Posterior cingulate gyrus (tissue), 11 donors: ENCODE measurements around the gene ASCC3.

Source experiments
- DNase-seq, 10 donors: peaks; one replicate each; pipeline versions ENCODE4 v3.0.0 to v3.0.0-alpha.2; 2020 to 2021; ENCODE audit warnings: mixed read lengths in 3 of 10
- intact Hi-C: fragments of 100-400 bp; cut with DNase I; formaldehyde crosslinking; loops from one replicate; pipeline ENCODE4 v1.15.1; 2023

ASCC3 gene

DNA sequence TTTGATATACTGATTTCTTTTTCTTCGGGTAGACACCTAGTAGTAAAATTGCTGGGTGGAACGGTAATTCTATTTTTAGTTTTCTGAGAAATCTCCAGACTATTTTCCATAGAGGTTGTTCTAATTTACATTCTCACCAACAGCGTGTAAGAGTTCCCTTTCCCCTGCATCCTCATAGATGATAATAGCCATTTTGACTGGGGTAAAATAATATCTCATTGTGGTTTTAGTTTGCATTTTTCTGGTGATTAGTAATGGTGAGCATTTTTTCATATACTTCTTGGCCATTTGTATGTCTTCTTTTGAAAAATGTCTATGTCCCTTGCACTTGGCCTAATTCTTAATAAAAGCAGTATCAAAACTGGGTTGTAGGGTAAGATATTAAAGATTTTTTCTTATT, 267.5 kb downstream of the ASCC3 start:
- no peak for DNase-seq
- intact Hi-C loops: no loop called here

GRCh38 chr6:100612094-100612493, 269.0 kb downstream of the ASCC3 start:
- DNase-seq: no peak
- intact Hi-C loops: no loop called here

- DNase-seq: no peak
- intact Hi-C loops: no loop called here
These were observed 281.9 kb downstream of the ASCC3 start for GRCh38 chr6:100599088-100599770.

DNA sequence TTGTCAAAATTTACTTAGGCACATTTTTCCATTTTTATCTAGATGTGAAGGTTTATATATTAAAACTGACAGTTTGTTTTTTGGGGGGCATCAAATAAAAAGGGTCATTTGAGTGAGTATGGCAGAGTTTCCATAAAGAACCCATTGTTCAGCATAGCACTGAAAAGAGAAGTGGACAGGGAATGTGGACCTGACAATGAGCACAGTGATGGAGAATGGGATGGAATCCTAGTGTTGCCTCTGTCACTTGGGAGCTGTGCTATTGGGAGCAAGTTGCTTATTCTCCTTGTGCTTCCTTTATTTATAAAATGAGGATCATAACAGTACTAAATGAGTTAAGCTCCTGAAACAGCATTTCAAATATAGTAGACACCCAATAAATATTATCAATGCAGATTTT, 285.7 kb downstream of the ASCC3 start:
- DNase-seq: no peak
- intact Hi-C loops: no loop called here

- DNase-seq: no peak
- intact Hi-C loops: no loop called here
These were observed 287.6 kb downstream of the ASCC3 start for GRCh38 chr6:100593522-100593921.

- intact Hi-C loops: no loop called here
- no peak for DNase-seq
These were observed 288.2 kb downstream of the ASCC3 start for GRCh38 chr6:100592929-100593328.

DNA sequence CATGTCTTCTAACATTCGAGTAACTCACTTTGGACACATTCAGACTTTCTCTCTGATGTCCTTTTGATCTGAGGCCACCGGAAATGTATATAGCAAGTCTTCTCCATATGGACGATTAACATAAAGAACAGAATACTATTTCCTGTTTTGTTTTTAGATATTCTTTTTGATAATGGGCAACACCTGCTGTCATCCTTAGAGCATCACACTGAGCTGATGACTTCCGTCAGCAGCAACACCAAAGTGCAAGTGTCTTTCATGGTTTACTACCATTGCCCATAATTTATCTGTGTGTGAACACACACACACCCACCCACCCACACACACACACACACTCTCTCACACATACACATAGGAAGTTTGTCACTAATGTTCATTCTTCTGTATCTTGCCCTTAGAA, 303.7 kb downstream of the ASCC3 start:
- no peak for DNase-seq
- intact Hi-C loops: no loop called here

DNA sequence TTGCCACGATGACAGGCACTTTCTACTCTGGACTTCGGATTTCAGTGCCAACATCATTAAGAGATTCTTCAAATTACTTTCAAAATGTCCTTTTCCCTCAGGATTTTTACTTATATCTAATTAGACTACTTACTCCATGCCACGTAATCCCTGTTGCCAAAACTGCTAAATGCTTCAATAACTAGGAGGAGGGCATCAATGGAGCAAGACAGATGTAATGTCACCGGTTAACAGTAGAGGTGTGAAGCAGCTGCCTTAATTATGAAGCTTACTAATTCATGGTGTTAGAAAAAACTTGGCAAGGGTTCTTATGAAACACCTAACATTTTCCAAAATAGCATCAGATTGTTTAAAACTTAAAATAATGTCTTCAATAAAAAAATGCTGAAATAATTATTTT, 305.2 kb downstream of the ASCC3 start:
- intact Hi-C loops: no loop called here
- DNase-seq: no peak

DNA sequence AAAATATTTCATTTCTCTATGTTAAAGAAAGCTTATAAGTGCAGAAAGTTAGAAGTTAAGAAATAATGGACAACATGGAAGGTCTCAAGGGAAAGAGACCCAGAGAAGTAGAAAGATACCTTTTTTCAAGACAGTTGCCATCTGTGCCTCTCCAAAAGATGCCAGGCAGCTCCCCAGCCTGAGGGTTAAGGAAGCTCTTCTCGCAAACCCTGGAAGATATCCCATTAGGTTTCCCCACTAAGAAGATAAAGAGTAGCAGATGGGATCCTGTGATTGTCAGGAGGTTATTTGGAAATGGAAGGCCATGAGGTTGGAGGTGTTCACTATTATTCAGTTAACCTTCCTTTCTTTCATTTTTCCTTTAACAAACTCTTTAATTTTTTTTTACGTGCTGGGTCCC, 306.3 kb downstream of the ASCC3 start:
- no peak for DNase-seq
- intact Hi-C loops: no loop called here

DNA sequence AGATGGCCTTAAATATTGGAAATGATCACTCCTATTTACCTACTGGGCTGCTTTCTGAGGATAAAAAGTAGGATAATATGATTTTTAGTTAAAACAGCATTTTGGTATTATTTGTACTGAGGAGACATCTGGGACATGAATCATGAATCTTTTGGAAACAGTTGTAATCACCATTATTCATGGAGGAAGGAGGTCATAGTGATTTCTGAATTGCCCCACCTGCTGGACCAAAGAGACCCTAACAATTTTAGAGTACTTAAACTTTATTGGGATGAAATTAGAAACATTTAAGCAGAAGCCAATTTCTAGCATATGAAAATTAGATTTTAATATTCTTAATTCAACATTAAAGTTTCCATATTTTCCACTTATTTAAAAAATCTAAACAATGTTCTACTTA, 308.0 kb downstream of the ASCC3 start:
- intact Hi-C loops: no loop called here
- no peak for DNase-seq

DNA sequence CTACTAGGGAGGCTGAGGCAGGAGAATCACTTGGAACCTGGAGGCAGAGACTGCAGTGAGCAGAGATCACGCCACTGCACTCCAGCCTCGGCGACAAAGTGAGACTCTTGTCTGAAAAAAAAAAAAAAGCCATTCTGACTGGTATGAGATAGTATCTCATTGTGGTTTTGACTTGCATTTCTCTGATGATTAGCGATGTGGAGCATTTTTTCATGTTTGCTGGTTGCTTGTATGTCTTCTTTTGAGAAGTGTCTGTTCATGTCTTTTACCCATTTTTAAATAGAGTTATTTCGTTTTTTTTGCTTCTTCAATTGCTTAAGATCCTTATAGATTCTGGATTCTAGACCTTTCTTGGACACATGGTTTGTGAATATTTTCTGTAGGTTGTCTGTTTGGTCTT, 312.9 kb downstream of the ASCC3 start:
- no peak for DNase-seq

GRCh38 chr6:100566563-100566962, 314.6 kb downstream of the ASCC3 start:
- no peak for DNase-seq
- intact Hi-C loops: no loop called here

More for the DNA sequence above, 312.9 kb downstream of the ASCC3 start:
- intact Hi-C loops: no loop called here

DNA sequence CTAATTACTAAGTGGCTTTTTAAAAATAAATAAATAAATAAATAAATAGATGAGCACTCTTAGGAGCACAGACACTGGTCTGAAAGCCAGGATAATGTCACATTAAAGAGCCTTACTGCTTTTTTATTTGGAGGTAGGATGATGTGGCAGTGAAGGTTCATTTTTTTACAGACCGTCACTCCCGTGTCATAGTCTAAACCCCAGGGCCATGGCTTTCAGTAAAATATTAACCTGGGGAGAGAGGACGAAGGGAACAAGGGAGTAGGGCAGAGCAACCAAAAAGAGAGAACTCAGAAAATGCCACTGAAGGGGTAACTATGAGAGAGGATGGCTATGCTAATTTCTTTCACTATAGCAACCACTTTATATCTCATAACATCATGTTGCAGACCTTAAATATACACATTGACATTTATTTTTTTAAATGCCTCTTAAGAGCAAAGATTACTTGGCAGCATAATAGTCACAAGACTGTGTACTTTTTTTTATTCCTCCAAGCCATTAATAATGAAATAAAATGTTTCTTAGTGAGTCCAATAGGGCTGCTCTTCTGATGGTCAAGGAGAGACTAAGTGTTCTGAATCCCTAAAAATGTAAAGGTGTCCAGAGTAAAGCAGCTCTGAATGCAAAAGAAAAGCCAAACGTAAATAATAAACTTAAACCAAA, 315.6 kb downstream of the ASCC3 start:
- no peak for DNase-seq
- intact Hi-C loops: no loop called here

- DNase-seq: no peak
These were observed 321.3 kb downstream of the ASCC3 start for GRCh38 chr6:100559859-100560258.

GRCh38 chr6:100554228-100554627, 326.9 kb downstream of the ASCC3 start:
- intact Hi-C loops: no loop called here
- DNase-seq: no peak

More at GRCh38 chr6:100559859-100560258, 321.3 kb downstream of the ASCC3 start:
- intact Hi-C loops: no loop called here

GRCh38 chr6:100553243-100553642, 327.9 kb downstream of the ASCC3 start:
- intact Hi-C loops: no loop called here
- no peak for DNase-seq

GRCh38 chr6:100549406-100550167, 331.5 kb downstream of the ASCC3 start:
- no peak for DNase-seq
- intact Hi-C loops: no loop called here

- intact Hi-C loops: no loop called here
- DNase-seq: no peak
These were observed 343.0 kb downstream of the ASCC3 start for GRCh38 chr6:100538086-100538485.

GRCh38 chr6:100518588-100518987, 362.5 kb downstream of the ASCC3 start:
- DNase-seq: no peak
- intact Hi-C loops: no loop called here

DNA sequence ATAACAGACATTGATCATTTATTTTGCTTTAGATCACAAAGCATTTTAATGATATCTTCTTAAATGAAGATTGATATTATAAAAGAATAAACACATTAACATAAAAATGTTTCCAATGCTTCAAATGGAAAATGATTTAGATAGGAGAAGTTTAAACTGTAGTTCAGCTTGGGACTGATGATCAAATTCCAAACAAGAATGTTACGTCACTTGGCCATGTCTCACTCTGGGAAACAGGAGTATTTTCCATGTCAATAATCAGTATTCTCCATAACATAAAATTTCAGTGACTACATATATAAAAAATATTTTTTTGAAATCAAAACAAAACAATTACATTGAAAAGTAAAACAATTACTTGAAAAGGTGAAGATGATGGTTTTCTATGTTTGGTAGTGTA, 363.5 kb downstream of the ASCC3 start:
- intact Hi-C loops: no loop called here
- no peak for DNase-seq

DNA sequence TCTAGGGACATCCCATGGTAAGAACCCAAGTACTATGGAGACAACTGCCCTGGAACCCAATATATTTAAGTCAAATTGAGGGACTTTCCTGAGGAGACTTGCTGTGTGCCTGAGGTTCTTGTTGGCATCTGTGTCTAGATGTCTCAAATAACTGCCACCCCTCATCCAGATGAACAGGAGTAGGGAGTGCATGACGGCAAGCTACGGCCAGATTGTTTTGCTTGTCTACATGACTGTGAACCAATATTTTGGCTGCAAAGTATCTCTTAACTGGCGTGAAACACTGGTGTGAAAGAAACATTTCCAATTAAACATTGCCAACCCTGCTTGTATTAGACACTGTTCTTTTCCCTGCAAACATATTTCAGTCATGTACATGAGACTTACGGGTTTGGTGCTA, 364.0 kb downstream of the ASCC3 start:
- intact Hi-C loops: no loop called here
- DNase-seq: no peak

- no peak for DNase-seq
- intact Hi-C loops: no loop called here
These were observed 366.5 kb downstream of the ASCC3 start for GRCh38 chr6:100514660-100515059.
